DMS153 treated with DMSO at 0.1 percent for 48 hours (cell line): ENCODE data around the gene SKI.

ENCODE experiments used
- DNase-seq: peaks from one replicate; lab custom pipeline; 2025; ENCODE audit not compliant: unreplicated experiment; lab: John Stamatoyannopoulos, UW

Gene SKI

DNA sequence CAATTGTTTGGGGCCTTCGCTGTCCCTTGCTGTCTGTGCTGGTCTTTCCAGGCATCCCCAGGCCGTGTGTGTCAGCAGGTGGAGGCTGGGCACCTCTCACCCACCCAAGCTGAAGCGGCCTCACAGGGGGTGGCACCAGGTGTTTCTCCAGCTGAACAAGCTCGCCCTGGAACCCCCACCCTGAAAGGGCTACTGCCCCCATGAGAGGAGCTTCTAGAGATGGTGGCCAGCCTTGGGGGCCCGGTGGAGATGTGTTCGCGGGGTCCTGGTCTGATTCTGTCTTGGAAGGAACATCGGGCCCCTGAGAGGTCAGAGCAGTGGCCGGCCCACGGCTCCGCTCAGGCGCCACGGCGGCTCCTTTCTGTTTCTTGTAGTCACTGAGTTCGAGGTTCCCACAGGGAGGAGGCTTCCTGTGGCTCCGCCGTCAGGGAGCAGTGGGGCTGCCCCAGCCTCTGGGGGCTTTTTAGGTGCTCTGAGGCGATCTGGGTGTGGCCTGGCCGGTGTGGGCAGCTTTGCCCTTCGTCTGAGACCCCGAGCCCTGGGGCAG lies 46.9 kb downstream of the SKI start:
- DNase-seq: no peak

DNA sequence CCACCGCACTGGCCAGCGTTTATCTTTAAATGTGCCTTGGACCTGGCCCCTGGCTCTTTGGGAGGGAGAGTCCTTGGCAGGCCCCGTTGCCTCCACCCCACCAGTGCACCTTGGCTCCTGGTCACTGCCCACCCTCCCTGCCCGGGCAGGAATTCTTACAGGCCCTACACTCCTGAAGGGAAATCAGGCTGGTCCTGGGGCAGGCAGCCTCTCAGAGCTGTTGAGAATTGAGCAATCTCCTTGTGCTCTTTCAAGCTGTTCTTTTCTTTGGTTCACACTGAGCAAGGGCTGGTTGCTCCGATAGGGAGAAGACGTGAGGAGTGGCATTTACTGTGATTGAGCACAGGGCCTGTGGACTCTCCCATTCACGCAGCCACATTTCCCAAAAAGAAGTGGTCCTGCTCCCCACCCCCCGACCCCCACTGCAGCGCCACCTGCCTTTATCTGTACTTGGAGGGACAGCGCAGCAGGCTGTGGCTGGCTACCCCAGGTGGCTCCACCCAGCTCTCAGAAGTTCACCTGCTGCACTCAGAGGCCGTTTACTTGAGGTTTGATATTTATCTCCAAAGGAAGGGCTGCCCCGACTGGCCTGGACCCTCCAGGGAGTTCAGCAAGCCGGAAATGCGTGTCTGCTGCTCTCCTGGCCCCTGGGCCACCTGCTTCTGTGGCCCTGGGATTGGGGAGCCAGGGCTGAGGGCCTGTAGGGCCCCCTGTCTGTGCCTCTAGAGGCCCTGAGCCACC lies 47.8 kb downstream of the SKI start:
- DNase-seq: peak; percentile 79

DNA sequence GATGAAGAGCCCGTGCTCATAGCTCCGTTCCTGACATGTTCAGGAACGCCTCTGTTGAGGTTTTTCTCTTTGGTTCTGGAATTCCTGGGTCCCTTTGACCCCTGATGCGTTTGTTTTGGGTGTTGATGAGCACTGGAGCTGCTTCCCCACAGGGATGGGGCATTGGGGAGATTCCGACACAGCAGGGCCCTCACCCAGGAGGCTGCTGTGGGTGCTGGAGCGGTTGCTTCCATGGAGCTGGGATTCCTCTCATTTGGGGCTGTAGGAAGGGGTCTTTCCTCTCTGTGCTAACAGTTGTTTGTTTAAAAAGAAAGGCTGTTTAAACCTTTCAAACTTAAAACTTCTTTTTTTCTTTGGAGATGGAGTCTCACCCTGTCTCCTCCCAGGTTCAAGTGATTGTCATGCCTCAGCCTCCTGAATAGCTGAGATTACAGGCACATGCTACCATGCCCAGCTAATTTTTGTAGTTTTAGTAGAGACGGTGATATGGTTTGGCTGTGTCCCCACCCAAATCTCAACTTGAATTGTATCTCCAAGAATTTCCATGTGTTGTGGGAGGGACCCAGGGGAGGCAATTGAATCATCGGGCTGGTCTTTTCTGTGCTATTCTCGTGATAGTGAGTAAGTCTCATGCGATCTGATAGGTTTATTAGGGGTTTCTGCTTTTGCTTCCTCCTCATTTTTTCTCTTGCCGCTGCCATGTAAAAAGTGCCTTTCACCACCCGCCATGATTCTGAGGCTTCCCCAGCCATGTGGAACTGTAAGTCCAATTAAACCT lies 48.9 kb downstream of the SKI start:
- DNase-seq: no peak

- DNase-seq: no peak
These were observed 49.8 kb downstream of the SKI start for GRCh38 chr1:2277741-2278488.

DNA sequence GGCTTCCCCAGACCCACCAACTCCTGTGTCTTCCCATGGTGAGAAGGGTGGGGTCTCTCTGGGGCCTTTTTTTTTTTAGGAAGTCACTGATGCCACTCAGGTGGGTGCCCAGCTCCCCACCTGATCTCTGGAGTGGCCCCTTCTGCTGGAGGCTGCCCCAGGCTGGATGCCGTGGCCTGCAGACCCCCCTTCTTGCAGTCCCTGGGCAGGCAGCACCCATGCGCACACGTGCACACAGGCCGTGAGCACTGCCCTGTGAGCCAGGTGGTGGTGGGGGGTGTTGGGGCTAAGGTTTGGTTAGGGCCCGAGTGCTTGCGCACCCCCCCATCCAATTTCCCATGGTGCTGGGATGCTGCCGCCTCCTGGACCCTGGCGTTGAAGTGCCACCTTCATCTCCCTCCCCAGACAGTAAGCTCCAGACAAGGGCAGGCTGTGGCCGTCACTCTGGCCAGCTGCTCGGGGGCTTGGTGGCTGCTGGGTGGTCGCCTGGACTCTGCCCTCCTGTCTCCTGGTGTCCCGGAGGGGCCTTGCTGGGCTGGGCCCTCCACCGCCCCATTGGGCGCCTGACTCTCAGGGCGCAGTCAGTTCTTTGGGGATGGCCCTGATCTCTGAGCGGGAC lies 50.6 kb downstream of the SKI start:
- DNase-seq: no peak

DNA sequence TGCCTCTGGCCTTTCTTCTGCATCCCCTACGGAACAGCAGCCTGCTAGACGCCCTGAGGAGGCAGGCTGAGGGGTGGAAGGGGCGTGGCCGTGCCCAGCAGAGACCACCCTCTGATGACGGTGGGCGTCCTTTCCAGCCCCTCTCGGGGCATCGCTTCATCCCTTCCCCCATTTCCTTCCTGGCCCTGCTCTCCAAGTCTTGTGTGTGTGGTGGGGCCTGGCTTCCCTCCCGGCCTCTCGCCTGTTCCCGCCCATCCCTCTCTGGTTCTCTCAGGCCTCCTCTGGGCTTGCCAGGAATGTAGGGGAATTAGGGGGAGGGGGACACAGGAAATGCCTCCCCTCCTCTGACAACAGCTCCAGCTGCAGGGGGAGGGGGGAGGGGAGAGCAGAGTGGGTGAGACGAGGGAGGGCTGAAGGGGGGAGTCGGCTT lies 51.1 kb downstream of the SKI start:
- no peak for DNase-seq

DNA sequence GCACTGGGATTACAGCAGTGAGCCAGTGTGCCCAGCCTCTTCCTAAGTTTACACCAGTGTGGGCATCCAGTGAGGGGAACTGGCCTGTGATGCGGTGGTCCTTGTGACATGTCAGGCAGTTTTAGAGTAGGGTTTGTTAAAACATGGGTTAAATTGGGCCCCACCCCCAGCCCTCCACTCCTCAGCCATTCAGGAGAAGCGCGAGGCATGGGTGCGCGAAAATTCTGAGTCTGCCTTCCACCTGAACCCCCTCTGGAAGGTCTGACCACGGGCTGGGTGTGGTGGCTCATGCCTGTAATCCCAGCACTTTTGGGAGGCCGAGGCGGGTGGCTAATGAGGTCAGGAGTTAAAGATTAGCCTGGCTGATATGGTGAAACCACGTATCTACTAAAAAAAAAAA lies 51.7 kb downstream of the SKI start:
- DNase-seq: no peak

GRCh38 chr1:2282556-2283270 lies 54.6 kb downstream of the SKI start:
- DNase-seq: no peak

DNA sequence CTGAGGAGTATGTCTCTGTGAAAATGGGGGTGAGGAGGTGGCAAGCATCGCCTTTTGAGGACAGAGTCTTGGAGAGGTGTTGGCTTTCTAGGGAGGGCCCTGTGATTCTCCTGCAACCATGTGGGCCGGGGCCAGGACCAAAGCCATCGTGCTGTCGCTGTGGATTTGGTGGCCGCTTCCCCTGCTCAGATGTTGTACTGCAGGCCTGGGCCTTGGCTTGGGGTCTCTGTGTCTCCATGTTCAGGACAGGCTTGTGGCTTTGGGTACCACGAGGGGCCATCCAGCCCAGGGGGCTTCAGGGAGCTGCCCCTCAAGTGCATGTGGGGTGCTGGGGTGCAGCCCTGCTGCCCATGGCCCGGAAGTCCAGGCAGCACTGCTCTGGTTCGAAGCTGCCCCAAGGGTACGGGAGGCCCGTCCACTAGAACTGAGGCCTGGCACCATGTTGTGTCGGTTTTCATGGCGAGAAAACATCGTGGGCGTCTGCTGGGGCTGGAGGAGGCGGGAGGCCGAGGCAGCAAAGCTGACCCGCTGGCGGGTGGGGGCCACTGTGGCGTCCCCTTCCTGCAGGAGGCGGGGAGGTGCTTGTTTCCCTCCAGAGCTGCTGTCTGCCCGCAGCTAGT lies 55.4 kb downstream of the SKI start:
- no peak for DNase-seq

DNA sequence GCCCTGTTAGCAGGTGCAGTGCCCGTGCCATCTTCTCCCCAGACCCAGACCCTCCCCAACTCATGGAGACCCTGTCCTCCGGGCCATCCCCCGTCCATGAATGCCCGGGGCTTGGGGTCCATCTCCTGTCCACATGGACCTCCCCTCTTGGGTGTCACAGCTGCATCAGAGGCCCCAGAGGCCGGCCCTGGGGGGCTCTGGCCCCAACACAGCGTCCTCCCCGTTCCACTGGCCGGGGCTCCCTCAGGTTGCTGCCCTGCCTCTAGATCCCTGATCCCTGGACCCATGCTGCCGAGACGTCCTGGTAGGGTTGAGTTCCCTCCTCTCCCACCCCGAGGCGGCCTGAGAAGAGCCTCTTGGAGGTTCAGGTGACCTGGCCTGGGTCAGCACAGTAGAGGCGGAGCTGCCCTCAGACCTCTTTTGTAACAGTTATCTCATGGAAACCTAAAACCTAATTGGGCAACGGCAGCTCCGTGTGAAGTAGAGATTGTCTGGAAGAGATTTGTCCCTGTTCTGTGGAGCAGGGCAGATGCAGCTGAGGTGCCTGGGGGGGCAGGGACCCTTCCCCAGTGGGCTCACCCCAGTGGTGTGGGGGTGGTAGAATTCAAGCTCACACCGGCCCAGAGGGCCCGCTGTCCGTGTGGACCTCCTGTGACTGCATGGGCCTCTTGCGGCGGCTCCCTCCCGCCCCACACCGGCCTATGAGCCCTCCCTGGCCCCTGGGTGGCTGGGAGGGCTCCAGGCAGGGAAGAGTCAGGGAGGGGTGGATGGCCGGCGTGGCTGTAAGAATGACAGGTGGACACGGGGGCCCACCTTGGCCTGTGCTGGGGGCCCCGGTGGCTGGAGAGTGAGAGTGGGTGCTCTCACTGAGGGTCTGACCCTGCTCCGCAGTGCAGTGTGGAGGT lies 56.1 kb downstream of the SKI start:
- no peak for DNase-seq

- no peak for DNase-seq
These were observed 56.8 kb downstream of the SKI start for GRCh38 chr1:2284932-2285331.

DNA sequence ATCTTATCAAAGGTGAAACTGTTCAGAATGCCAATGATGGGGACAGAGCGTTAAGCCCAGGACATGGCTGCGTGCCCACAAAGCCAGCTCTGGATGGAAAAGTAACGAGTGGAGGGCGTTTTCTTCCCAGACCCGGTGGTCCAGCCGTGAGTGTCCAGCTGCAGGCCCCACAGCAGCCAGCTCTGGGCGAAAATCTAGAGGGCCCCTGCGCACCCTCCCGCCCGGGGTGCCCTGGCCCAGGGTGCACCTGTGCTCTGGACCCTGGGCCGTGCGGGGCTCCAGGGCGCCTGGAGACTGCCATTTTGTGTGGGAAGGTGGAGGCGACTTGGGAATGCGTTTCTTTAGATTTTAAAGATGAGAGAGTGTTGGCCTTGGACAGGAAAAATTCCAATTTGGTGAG lies 58.8 kb downstream of the SKI start:
- no peak for DNase-seq

DNA sequence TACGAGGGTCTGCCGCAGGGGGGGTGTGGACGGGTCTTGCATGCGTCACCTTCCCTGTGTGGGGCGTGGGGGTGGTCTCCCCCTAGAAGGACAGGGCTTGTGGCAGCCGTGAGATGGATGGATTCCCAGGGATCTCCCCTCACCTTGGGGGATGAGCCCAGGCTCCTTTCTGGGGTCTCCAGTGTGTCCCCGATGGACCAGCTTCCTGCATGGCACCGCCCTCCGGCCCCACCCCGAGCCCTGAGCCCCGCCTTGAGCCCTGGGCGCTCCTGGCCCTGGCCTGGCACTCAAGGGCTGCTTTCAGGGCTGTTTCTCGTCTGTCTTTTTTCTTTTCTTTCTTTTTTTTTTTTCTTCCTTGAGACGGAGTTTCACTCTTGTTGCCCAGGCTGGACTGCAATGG lies 59.5 kb downstream of the SKI start:
- DNase-seq: no peak

DNA sequence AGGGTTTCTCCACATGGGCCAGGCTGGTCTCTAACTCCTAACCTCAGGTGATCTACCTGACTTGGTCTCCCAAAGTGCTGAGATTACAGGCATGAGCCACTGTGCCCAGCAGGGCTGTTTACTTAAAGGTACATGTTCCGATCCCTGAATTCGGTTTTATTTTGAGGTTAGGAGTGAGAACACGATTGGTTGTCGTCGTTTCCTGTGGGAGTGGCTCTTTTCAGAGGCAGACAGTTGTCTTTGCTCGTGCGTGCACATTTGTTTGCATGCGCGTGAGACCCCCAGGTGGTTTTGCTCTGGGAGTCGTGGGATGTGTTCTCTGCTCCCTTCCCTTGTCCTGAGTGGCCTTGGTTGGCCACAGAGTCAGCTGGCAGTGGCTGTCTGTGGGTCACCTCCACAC lies 60.2 kb downstream of the SKI start:
- DNase-seq: no peak

DNA sequence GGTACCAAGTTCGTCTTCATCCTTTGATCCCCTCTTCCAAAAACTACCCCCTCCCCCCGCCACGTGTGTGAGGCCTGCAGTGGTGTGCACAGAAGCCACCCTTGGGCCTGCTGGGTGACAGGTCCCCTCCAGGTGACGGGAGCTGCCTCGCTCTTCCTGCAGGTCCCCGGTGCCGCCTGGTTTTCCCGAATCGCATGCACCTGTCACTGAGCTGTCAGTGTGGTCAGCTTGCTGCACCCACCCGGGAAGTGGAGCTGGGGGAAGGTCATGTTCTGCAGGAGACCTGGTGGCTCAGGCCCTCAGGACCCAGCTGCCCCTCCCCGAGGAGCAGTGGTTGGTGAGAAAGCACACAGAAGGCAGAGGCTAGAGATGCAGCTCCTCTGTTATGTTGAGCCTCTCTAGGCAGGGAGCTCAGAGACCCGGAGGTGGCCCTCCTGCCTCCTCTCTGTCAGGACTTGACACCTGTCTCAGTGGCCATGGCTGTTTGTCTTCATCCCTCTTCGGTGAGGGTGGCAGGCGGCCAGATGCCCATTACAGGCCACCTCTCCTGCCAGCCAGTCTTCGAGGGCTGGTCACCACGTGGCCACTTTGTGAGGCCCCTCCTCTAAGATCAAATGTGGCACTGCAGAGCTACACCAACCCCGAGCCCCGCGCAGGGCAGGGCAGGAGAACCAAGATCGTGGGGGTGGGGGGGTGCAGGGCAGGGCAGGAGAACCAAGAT lies 60.9 kb downstream of the SKI start:
- no peak for DNase-seq

DNA sequence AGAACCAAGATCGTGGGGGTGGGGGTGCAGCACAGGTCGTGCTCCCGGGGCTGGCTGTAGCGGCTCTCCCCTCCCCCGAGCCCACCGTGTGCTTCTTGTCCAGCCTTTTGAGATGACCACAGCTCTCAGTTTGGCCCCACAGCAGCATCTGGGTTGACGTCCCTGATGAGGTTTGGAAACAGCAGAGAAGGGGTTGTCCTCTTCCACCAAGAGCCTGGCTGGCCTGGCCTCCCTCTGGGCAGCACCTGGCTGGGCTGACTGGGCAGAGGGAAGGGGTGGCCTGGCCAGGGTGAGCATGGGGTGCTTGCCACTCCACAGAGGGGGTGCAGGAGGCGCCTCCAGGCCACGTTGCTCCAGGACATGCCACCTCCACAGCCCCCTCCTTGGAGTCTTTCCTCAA lies 61.5 kb downstream of the SKI start:
- DNase-seq: no peak

DNA sequence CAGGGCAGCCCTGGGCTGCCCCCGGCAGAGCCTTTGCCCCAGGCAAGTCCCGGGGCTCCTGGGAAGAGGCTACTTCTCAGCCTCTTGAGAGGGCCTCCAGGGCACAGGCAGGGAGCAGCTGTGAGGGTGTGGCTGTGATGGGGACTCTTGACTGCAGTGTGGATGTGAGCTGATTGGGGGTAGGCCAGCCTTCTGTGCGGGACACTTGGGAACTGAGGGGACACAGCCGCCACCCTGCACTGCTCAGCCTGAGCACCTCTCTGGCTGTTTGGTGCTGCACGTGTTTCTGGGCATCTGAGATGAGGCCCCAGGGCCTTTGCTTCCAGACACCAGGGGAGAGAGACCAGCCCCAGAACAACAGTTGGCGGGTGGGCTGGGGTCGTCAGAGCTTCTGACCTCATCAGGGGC lies 62.1 kb downstream of the SKI start:
- DNase-seq: no peak
